ENCODE results near the gene VANGL1. TPM values are rescaled to one million over a fixed set of nuclear protein-coding genes. Genes with fewer than 3 reads are reported as not detected.

The VANGL1 gene
- total RNA-seq, 1 experiment from 2014 or later: 13.6 TPM

GRCh38 chr1:115680730-115681111 is 39.0 kb downstream of the VANGL1 start:
- H3T11ph ChIP-seq (ENCODE audit: low read length): no peak overlapping the region
- no peak overlapping the region for H4K8ac ChIP-seq (replicated peaks; ENCODE audit: insufficient read length, low read depth, low read length)
- Mint-ChIP-seq H3K36me3 (ENCODE audit: insufficient read depth in 1 of 3, low read depth in 3 of 3) (peaks cover 2 to 28% (median 24%) of the 10 kb centered on the region in 3 experiments; a peak in 5 of 7 replicates), H3K9me3 (no peaks in the 10 kb centered on the region), H3K4me3 (no peak overlapping the region), H3K27ac (peak overlapping the region in 1 of 3 experiments; percentile 28; a peak in 1 of 7 replicates), H3K27me3 (ENCODE audit: low read depth) (no peaks in the 10 kb centered on the region; the same call in 1 of the 2 replicates), H3K4me1 (peaks cover 4 to 12% of the 10 kb centered on the region in 2 experiments)
- H2BK15ac ChIP-seq (ENCODE audit: low read depth, low read length): no peak overlapping the region
- no peaks in the 10 kb centered on the region for H3K23me2 ChIP-seq (ENCODE audit: insufficient read length, low read depth, low read length, poor library complexity, severe bottlenecking)
- H4K91ac ChIP-seq (ENCODE audit: insufficient read length, low read depth, low read length): no peak overlapping the region
- no peak overlapping the region for H4K5ac ChIP-seq (ENCODE audit: insufficient read length, low read depth, low read length)
- no peak overlapping the region for H3K56ac ChIP-seq (ENCODE audit: insufficient read length, low read depth, low read length)
- H3K23ac ChIP-seq (ENCODE audit: insufficient read length, low read depth, low read length): no peak overlapping the region
- H2BK120ac ChIP-seq (ENCODE audit: low read depth, low read length, poor library complexity, severe bottlenecking): no peak overlapping the region
- no peak overlapping the region for H3K4me2 ChIP-seq (ENCODE audit: insufficient read depth, insufficient read length, low read length)
- H3K18ac ChIP-seq (ENCODE audit: insufficient read length, low read depth, low read length): no peak overlapping the region
- TF ChIP-seq CTCF (conservative IDR thresholded peaks at IDR 0.05): no peak
- no peak overlapping the region for H2AFZ ChIP-seq (ENCODE audit: low read length)
- H2BK5ac ChIP-seq (ENCODE audit: insufficient read length, low read length): no peak overlapping the region
- H3K9me3 ChIP-seq (ENCODE audit: control insufficient read depth, low read depth, low read length): no peaks in the 10 kb centered on the region
- DNase-seq: no peak
- H2BK20ac ChIP-seq (ENCODE audit: low read depth, low read length, poor library complexity, severe bottlenecking): no peak overlapping the region
- no CpG with 5 or more reads among the region's 5 CpGs for WGBS (ENCODE audit: extremely low coverage, insufficient read length, low lambda C conversion rate)
- no peaks in the 10 kb centered on the region for H3K4me1 ChIP-seq (ENCODE audit: insufficient read depth, low read length)
- H3K79me2 ChIP-seq (ENCODE audit: insufficient read depth, low read length): no peaks in the 10 kb centered on the region
- no peak overlapping the region for H3K27ac ChIP-seq (ENCODE audit: insufficient read length, low read depth, low read length)
- H3K4ac ChIP-seq (ENCODE audit: low read depth, low read length): no peak overlapping the region
- no peaks in the 10 kb centered on the region for H3K27me3 ChIP-seq (ENCODE audit: insufficient read depth, low read length)
- no peak overlapping the region for H2AK5ac ChIP-seq (ENCODE audit: insufficient read length, low read length)
- H2BK12ac ChIP-seq (ENCODE audit: insufficient read length, low read depth, low read length): no peak overlapping the region
- H3K14ac ChIP-seq (ENCODE audit: insufficient read depth, low read length): no peak overlapping the region
- no peak overlapping the region for H3K9ac ChIP-seq (ENCODE audit: extremely low read depth, insufficient read length, low read length)
- no peaks in the 10 kb centered on the region for H3K79me1 ChIP-seq (ENCODE audit: insufficient read depth, low read depth, low read length, poor library complexity, severe bottlenecking)
- no peaks in the 10 kb centered on the region for H4K20me1 ChIP-seq (ENCODE audit: control insufficient read depth, insufficient read depth, insufficient read length)

Measured in H9 (cell line).